ENCODE data around the gene RAD51B. TPM values are rescaled to one million over a fixed set of nuclear protein-coding genes. Genes with fewer than 3 reads are reported as not detected.

The RAD51B gene
- total RNA-seq, 4 donors from 2014 or later = 6.2 to 39.9 (median 12.9) TPM

GRCh38 chr14:68199554-68200151 lies 380.1 kb downstream of the RAD51B start:
- Histone ChIP-seq H3K9me3 (no peaks in the 10 kb centered on the region), H3K27ac (peak overlapping the region; percentile 23 to 83 (median 74)), H3K27me3 (no peaks in the 10 kb centered on the region), H3K36me3 (no peaks in the 10 kb centered on the region), H3K4me3 (no peak overlapping the region), H3K4me1 (peaks cover 6 to 41% (median 8%) of the 10 kb centered on the region in 3 donors)
- WGBS, 2 donors = 53 to 56% methylated on average over 8 of the region's 8 CpGs
- intact Hi-C loops (cut with DNase I) = no loop called here
- TF ChIP-seq POLR2A (IDR thresholded peaks at IDR 0.05) (no peak), CTCF (IDR thresholded peaks at IDR 0.05) (no peak)
- no peak for DNase-seq

GRCh38 chr14:68203871-68204270 lies 384.3 kb downstream of the RAD51B start:
- Histone ChIP-seq H3K36me3 (no peaks in the 10 kb centered on the region), H3K4me3 (no peak overlapping the region), H3K4me1 (peaks cover 6 to 22% (median 7%) of the 10 kb centered on the region in 3 donors), H3K27me3 (no peaks in the 10 kb centered on the region), H3K9me3 (no peaks in the 10 kb centered on the region), H3K27ac (no peak overlapping the region)
- no peak for DNase-seq
- intact Hi-C loops (cut with DNase I) = no loop called here
- no peak for TF ChIP-seq CTCF (IDR thresholded peaks at IDR 0.05)
- no peak for TF ChIP-seq POLR2A (IDR thresholded peaks at IDR 0.05)

GRCh38 chr14:68208218-68208617 lies 388.6 kb downstream of the RAD51B start:
- H3K27me3 ChIP-seq = no peaks in the 10 kb centered on the region

GRCh38 chr14:68208626-68209317 lies 389.2 kb downstream of the RAD51B start:
- no peak for TF ChIP-seq POLR2A (IDR thresholded peaks at IDR 0.05)
- no peak for TF ChIP-seq CTCF (IDR thresholded peaks at IDR 0.05)
- Histone ChIP-seq H3K9me3 (no peaks in the 10 kb centered on the region), H3K4me1 (peaks cover 11 to 34% (median 13%) of the 10 kb centered on the region in 3 donors), H3K27ac (peak overlapping the region in 3 of 4 donors; percentile 7 to 29 (median 7)), H3K4me3 (no peak overlapping the region), H3K27me3 (no peaks in the 10 kb centered on the region), H3K36me3 (no peaks in the 10 kb centered on the region)
- WGBS, 2 donors = 60 to 79% methylated on average over 1 of the region's 1 CpG
- intact Hi-C loops (cut with DNase I) = no loop called here
- no peak for DNase-seq

More at GRCh38 chr14:68208218-68208617, 388.6 kb downstream of the RAD51B start:
- intact Hi-C loops (cut with DNase I) = no loop called here
- TF ChIP-seq POLR2A (IDR thresholded peaks at IDR 0.05) (no peak), CTCF (IDR thresholded peaks at IDR 0.05) (no peak)
- DNase-seq = no peak
- H3K4me1 ChIP-seq = peaks cover 11 to 31% (median 13%) of the 10 kb centered on the region in 3 donors
- H3K27ac ChIP-seq = peak overlapping the region in 2 of 4 donors; percentile 7 to 11
- H3K4me3 ChIP-seq = no peak overlapping the region
- WGBS, 2 donors = 44 to 50% methylated on average over 1 of the region's 1 CpG
- H3K9me3 ChIP-seq = no peaks in the 10 kb centered on the region
- H3K36me3 ChIP-seq = no peaks in the 10 kb centered on the region

GRCh38 chr14:68210729-68211299 lies 391.2 kb downstream of the RAD51B start:
- DNase-seq = no peak
- no peaks in the 10 kb centered on the region for H3K9me3 ChIP-seq
- TF ChIP-seq CTCF (IDR thresholded peaks at IDR 0.05) = no peak
- TF ChIP-seq POLR2A (IDR thresholded peaks at IDR 0.05) = no peak
- peak overlapping the region in 3 of 4 donors; percentile 6 to 43 (median 14) for H3K4me3 ChIP-seq
- H3K36me3 ChIP-seq = no peaks in the 10 kb centered on the region
- 8 to 24% methylated on average over 5 of the region's 5 CpGs for WGBS, 2 donors
- intact Hi-C loops (cut with DNase I) = no loop called here
- peaks cover 13 to 53% (median 13%) of the 10 kb centered on the region in 3 donors for H3K4me1 ChIP-seq
- H3K27ac ChIP-seq = peak overlapping the region; percentile 49 to 80 (median 61)
- no peaks in the 10 kb centered on the region for H3K27me3 ChIP-seq
